ENCODE measurements around the gene FBXW7.

The FBXW7 gene
- 205 to 237 (median 208) reads per million in 3 donors for total RNA-seq

- Histone ChIP-seq H3K4me3 (ENCODE audit: insufficient read depth, low read depth, low read length, poor library complexity, severe bottlenecking) (peak within 1 kb of the TSS; percentile 85), H3K27ac (ENCODE audit: insufficient read depth, low read length, poor library complexity, severe bottlenecking) (peak within 1 kb of the TSS; percentile 94), H3K4me1 (ENCODE audit: control insufficient read depth, insufficient read depth, low read length, poor library complexity, severe bottlenecking) (peaks cover 42% of the 10 kb centered on the region), H3K9me3 (ENCODE audit: control insufficient read depth, low read length) (no peaks in the 10 kb centered on the region), H3K27me3 (replicated peaks; ENCODE audit: control insufficient read depth, insufficient read depth, low read length, poor library complexity, severe bottlenecking) (no peaks in the 10 kb centered on the region), H3K36me3 (ENCODE audit: control insufficient read depth, insufficient read depth, low read length) (no peaks in the 10 kb centered on the region)
- peak; percentile 99 for DNase-seq
Observed at GRCh38 chr4:152535903-152536544, at the start of gene FBXW7. TSS of gene FBXW7 (minus strand) at chr4:152536092. CDS start at chr4:152411803, 124,289 bp downstream.

GRCh38 chr4:152585023-152585441 is 49.1 kb upstream of the FBXW7 start:
- Histone ChIP-seq H3K9me3 (ENCODE audit: control insufficient read depth, low read length) (no peaks in the 10 kb centered on the region), H3K36me3 (ENCODE audit: control insufficient read depth, insufficient read depth, low read length) (no peaks in the 10 kb centered on the region), H3K27ac (ENCODE audit: insufficient read depth, low read length, poor library complexity, severe bottlenecking) (peak overlapping the region; percentile 41), H3K27me3 (replicated peaks; ENCODE audit: control insufficient read depth, insufficient read depth, low read length, poor library complexity, severe bottlenecking) (no peaks in the 10 kb centered on the region), H3K4me3 (ENCODE audit: insufficient read depth, low read depth, low read length, poor library complexity, severe bottlenecking) (peak overlapping the region; percentile 14), H3K4me1 (ENCODE audit: control insufficient read depth, insufficient read depth, low read length, poor library complexity, severe bottlenecking) (peaks cover 11% of the 10 kb centered on the region)
- DNase-seq = no peak

- no peak for DNase-seq
- H3K9me3 ChIP-seq (ENCODE audit: control insufficient read depth, low read length) = no peaks in the 10 kb centered on the region
- H3K36me3 ChIP-seq (ENCODE audit: control insufficient read depth, insufficient read depth, low read length) = no peaks in the 10 kb centered on the region
- no peaks in the 10 kb centered on the region for H3K27me3 ChIP-seq (replicated peaks; ENCODE audit: control insufficient read depth, insufficient read depth, low read length, poor library complexity, severe bottlenecking)
- peaks cover 11% of the 10 kb centered on the region for H3K4me1 ChIP-seq (ENCODE audit: control insufficient read depth, insufficient read depth, low read length, poor library complexity, severe bottlenecking)
- H3K27ac ChIP-seq (ENCODE audit: insufficient read depth, low read length, poor library complexity, severe bottlenecking) = no peak overlapping the region
- no peak overlapping the region for H3K4me3 ChIP-seq (ENCODE audit: insufficient read depth, low read depth, low read length, poor library complexity, severe bottlenecking)
Observed at GRCh38 chr4:152581536-152582160, 45.8 kb upstream of the FBXW7 start.

GRCh38 chr4:152579916-152580315 is 44.0 kb upstream of the FBXW7 start:
- H3K9me3 ChIP-seq (ENCODE audit: control insufficient read depth, low read length) = no peaks in the 10 kb centered on the region
- no peak for DNase-seq
- no peak overlapping the region for H3K27ac ChIP-seq (ENCODE audit: insufficient read depth, low read length, poor library complexity, severe bottlenecking)
- H3K36me3 ChIP-seq (ENCODE audit: control insufficient read depth, insufficient read depth, low read length) = no peaks in the 10 kb centered on the region
- H3K4me3 ChIP-seq (ENCODE audit: insufficient read depth, low read depth, low read length, poor library complexity, severe bottlenecking) = no peak overlapping the region
- H3K4me1 ChIP-seq (ENCODE audit: control insufficient read depth, insufficient read depth, low read length, poor library complexity, severe bottlenecking) = no peaks in the 10 kb centered on the region
- no peaks in the 10 kb centered on the region for H3K27me3 ChIP-seq (replicated peaks; ENCODE audit: control insufficient read depth, insufficient read depth, low read length, poor library complexity, severe bottlenecking)

- Histone ChIP-seq H3K4me3 (ENCODE audit: insufficient read depth, low read depth, low read length, poor library complexity, severe bottlenecking) (no peak overlapping the region), H3K9me3 (ENCODE audit: control insufficient read depth, low read length) (no peaks in the 10 kb centered on the region), H3K36me3 (ENCODE audit: control insufficient read depth, insufficient read depth, low read length) (no peaks in the 10 kb centered on the region), H3K27ac (ENCODE audit: insufficient read depth, low read length, poor library complexity, severe bottlenecking) (no peak overlapping the region), H3K4me1 (ENCODE audit: control insufficient read depth, insufficient read depth, low read length, poor library complexity, severe bottlenecking) (no peaks in the 10 kb centered on the region), H3K27me3 (replicated peaks; ENCODE audit: control insufficient read depth, insufficient read depth, low read length, poor library complexity, severe bottlenecking) (no peaks in the 10 kb centered on the region)
- DNase-seq = no peak
Observed at GRCh38 chr4:152579107-152579764, 43.3 kb upstream of the FBXW7 start.

GRCh38 chr4:152578670-152579069 is 42.8 kb upstream of the FBXW7 start:
- Histone ChIP-seq H3K36me3 (ENCODE audit: control insufficient read depth, insufficient read depth, low read length) (no peaks in the 10 kb centered on the region), H3K27me3 (replicated peaks; ENCODE audit: control insufficient read depth, insufficient read depth, low read length, poor library complexity, severe bottlenecking) (no peaks in the 10 kb centered on the region), H3K9me3 (ENCODE audit: control insufficient read depth, low read length) (no peaks in the 10 kb centered on the region), H3K4me1 (ENCODE audit: control insufficient read depth, insufficient read depth, low read length, poor library complexity, severe bottlenecking) (no peaks in the 10 kb centered on the region), H3K4me3 (ENCODE audit: insufficient read depth, low read depth, low read length, poor library complexity, severe bottlenecking) (no peak overlapping the region), H3K27ac (ENCODE audit: insufficient read depth, low read length, poor library complexity, severe bottlenecking) (no peak overlapping the region)
- DNase-seq = no peak

GRCh38 chr4:152577708-152578396 is 42.0 kb upstream of the FBXW7 start:
- H3K4me3 ChIP-seq (ENCODE audit: insufficient read depth, low read depth, low read length, poor library complexity, severe bottlenecking) = no peak overlapping the region
- H3K4me1 ChIP-seq (ENCODE audit: control insufficient read depth, insufficient read depth, low read length, poor library complexity, severe bottlenecking) = no peaks in the 10 kb centered on the region

GRCh38 chr4:152575533-152575932 is 39.6 kb upstream of the FBXW7 start:
- DNase-seq = no peak
- no peak overlapping the region for H3K4me3 ChIP-seq (ENCODE audit: insufficient read depth, low read depth, low read length, poor library complexity, severe bottlenecking)
- no peaks in the 10 kb centered on the region for H3K9me3 ChIP-seq (ENCODE audit: control insufficient read depth, low read length)
- no peaks in the 10 kb centered on the region for H3K36me3 ChIP-seq (ENCODE audit: control insufficient read depth, insufficient read depth, low read length)
- H3K27me3 ChIP-seq (replicated peaks; ENCODE audit: control insufficient read depth, insufficient read depth, low read length, poor library complexity, severe bottlenecking) = no peaks in the 10 kb centered on the region
- H3K27ac ChIP-seq (ENCODE audit: insufficient read depth, low read length, poor library complexity, severe bottlenecking) = no peak overlapping the region
- no peaks in the 10 kb centered on the region for H3K4me1 ChIP-seq (ENCODE audit: control insufficient read depth, insufficient read depth, low read length, poor library complexity, severe bottlenecking)

More at GRCh38 chr4:152577708-152578396, 42.0 kb upstream of the FBXW7 start:
- H3K27me3 ChIP-seq (replicated peaks; ENCODE audit: control insufficient read depth, insufficient read depth, low read length, poor library complexity, severe bottlenecking) = no peaks in the 10 kb centered on the region
- DNase-seq = no peak
- H3K9me3 ChIP-seq (ENCODE audit: control insufficient read depth, low read length) = no peaks in the 10 kb centered on the region
- no peaks in the 10 kb centered on the region for H3K36me3 ChIP-seq (ENCODE audit: control insufficient read depth, insufficient read depth, low read length)
- H3K27ac ChIP-seq (ENCODE audit: insufficient read depth, low read length, poor library complexity, severe bottlenecking) = no peak overlapping the region

GRCh38 chr4:152573861-152574260 is 38.0 kb upstream of the FBXW7 start:
- Histone ChIP-seq H3K27me3 (replicated peaks; ENCODE audit: control insufficient read depth, insufficient read depth, low read length, poor library complexity, severe bottlenecking) (no peaks in the 10 kb centered on the region), H3K4me3 (ENCODE audit: insufficient read depth, low read depth, low read length, poor library complexity, severe bottlenecking) (no peak overlapping the region), H3K9me3 (ENCODE audit: control insufficient read depth, low read length) (no peaks in the 10 kb centered on the region), H3K4me1 (ENCODE audit: control insufficient read depth, insufficient read depth, low read length, poor library complexity, severe bottlenecking) (no peaks in the 10 kb centered on the region), H3K36me3 (ENCODE audit: control insufficient read depth, insufficient read depth, low read length) (no peaks in the 10 kb centered on the region), H3K27ac (ENCODE audit: insufficient read depth, low read length, poor library complexity, severe bottlenecking) (no peak overlapping the region)
- DNase-seq = no peak
